ENCODE measurements around the gene SF3B4. TPM values are rescaled to one million over a fixed set of nuclear protein-coding genes. Genes with fewer than 3 reads are reported as not detected.

SF3B4 gene
- total RNA-seq, 2 donors from 2014 or later: 85.8 to 93.8 TPM

GRCh38 chr1:149926296-149926695 lies 1.3 kb downstream of the SF3B4 start:
- WGBS, 2 experiments (ENCODE audit: insufficient coverage in 1 of 2, insufficient read length in 1 of 2): 95 to 97% methylated on average over 9 of the region's 9 CpGs
- H3K36me3 ChIP-seq (ENCODE audit: control insufficient read depth, insufficient read depth, low read length): peaks cover 46% of the 10 kb centered on the region
- DNase-seq: no peak
- no peaks in the 10 kb centered on the region for H3K9me3 ChIP-seq (ENCODE audit: control insufficient read depth, low read length)
- no peaks in the 10 kb centered on the region for H3K27me3 ChIP-seq (ENCODE audit: control insufficient read depth, insufficient read depth, low read length, poor library complexity, severe bottlenecking)
- no peaks in the 10 kb centered on the region for H3K27me3 Mint-ChIP-seq (ENCODE audit: insufficient read depth)
- no peak for TF ChIP-seq CTCF (conservative IDR thresholded peaks at IDR 0.05)
- H3K36me3 Mint-ChIP-seq (ENCODE audit: low read depth): peaks cover 43% of the 10 kb centered on the region
- peaks cover 19% of the 10 kb centered on the region for H3K4me1 Mint-ChIP-seq
- no peaks in the 10 kb centered on the region for H3K9me3 Mint-ChIP-seq
- H3K27ac ChIP-seq (ENCODE audit: low read depth, low read length): no peak overlapping the region
- peak overlapping the region; percentile 99 for H3K4me3 ChIP-seq (ENCODE audit: low read length)
- H3K4me1 ChIP-seq (ENCODE audit: control insufficient read depth, insufficient read depth, low read length): peaks cover 6% of the 10 kb centered on the region
- peak overlapping the region; percentile 86 for H3K4me3 Mint-ChIP-seq
- H3K27ac Mint-ChIP-seq: peak overlapping the region; percentile 69
- no peak overlapping the region for H3K9ac ChIP-seq (ENCODE audit: extremely low read depth, low read length, poor library complexity, severe bottlenecking)

- Histone ChIP-seq H3K9ac (ENCODE audit: extremely low read depth, low read length, poor library complexity, severe bottlenecking) (no peak overlapping the region), H3K36me3 (ENCODE audit: control insufficient read depth, insufficient read depth, low read length) (peaks cover 46% of the 10 kb centered on the region), H3K4me3 (ENCODE audit: low read length) (peak overlapping the region; percentile 99), H3K4me1 (ENCODE audit: control insufficient read depth, insufficient read depth, low read length) (peaks cover 6% of the 10 kb centered on the region), H3K27me3 (ENCODE audit: control insufficient read depth, insufficient read depth, low read length, poor library complexity, severe bottlenecking) (no peaks in the 10 kb centered on the region), H3K27ac (ENCODE audit: low read depth, low read length) (no peak overlapping the region), H3K9me3 (ENCODE audit: control insufficient read depth, low read length) (no peaks in the 10 kb centered on the region)
- TF ChIP-seq CTCF (conservative IDR thresholded peaks at IDR 0.05): no peak
- Mint-ChIP-seq H3K27me3 (ENCODE audit: insufficient read depth) (no peaks in the 10 kb centered on the region), H3K4me1 (peaks cover 19% of the 10 kb centered on the region), H3K36me3 (ENCODE audit: low read depth) (peaks cover 43% of the 10 kb centered on the region), H3K27ac (no peak overlapping the region), H3K9me3 (no peaks in the 10 kb centered on the region), H3K4me3 (peak overlapping the region; percentile 86)
- WGBS, 2 experiments (ENCODE audit: insufficient coverage in 1 of 2, insufficient read length in 1 of 2): 86% methylated on average over 2 of the region's 2 CpGs; no CpG with 5 or more reads in 1 of the 2 experiments
- DNase-seq: no peak
Measured at GRCh38 chr1:149925751-149926150, 1.9 kb downstream of the SF3B4 start.

GRCh38 chr1:149925345-149925744 lies 2.3 kb downstream of the SF3B4 start:
- TF ChIP-seq CTCF (conservative IDR thresholded peaks at IDR 0.05): no peak
- peaks cover 19% of the 10 kb centered on the region for H3K4me1 Mint-ChIP-seq
- DNase-seq: no peak

More at GRCh38 chr1:149925345-149925744, 2.3 kb downstream of the SF3B4 start:
- Mint-ChIP-seq H3K36me3 (ENCODE audit: low read depth) (peaks cover 43% of the 10 kb centered on the region), H3K4me3 (peak overlapping the region; percentile 86), H3K9me3 (no peaks in the 10 kb centered on the region), H3K27ac (no peak overlapping the region), H3K27me3 (ENCODE audit: insufficient read depth) (no peaks in the 10 kb centered on the region)
- WGBS, 2 experiments (ENCODE audit: insufficient coverage in 1 of 2, insufficient read length in 1 of 2): 94 to 100% methylated on average over 3 of the region's 3 CpGs
- Histone ChIP-seq H3K27ac (ENCODE audit: low read depth, low read length) (no peak overlapping the region), H3K27me3 (ENCODE audit: control insufficient read depth, insufficient read depth, low read length, poor library complexity, severe bottlenecking) (no peaks in the 10 kb centered on the region), H3K36me3 (ENCODE audit: control insufficient read depth, insufficient read depth, low read length) (peaks cover 46% of the 10 kb centered on the region), H3K4me1 (ENCODE audit: control insufficient read depth, insufficient read depth, low read length) (peaks cover 6% of the 10 kb centered on the region), H3K9me3 (ENCODE audit: control insufficient read depth, low read length) (no peaks in the 10 kb centered on the region), H3K4me3 (ENCODE audit: low read length) (peak overlapping the region; percentile 99), H3K9ac (ENCODE audit: extremely low read depth, low read length, poor library complexity, severe bottlenecking) (no peak overlapping the region)

All from endodermal cell (in vitro differentiated cells).